ENCODE measurements around the gene USPL1. TPM values are rescaled to one million over a fixed set of nuclear protein-coding genes. Genes with fewer than 3 reads are reported as not detected.

The USPL1 gene
- total and polyA plus RNA-seq, 2 of the 13 experiments (the other 11 are each of a cell fraction or from before 2014, with no cell fraction given) = 13.7 to 15.9 TPM

- H2AFZ ChIP-seq (ENCODE audit: low read length) = no peak overlapping the region
- no peak for DNase-seq (ENCODE audit: low spot score)
- no peak overlapping the region for H3K4me2 ChIP-seq (ENCODE audit: low read depth, low read length)
- 98% methylated on average over 3 of the region's 3 CpGs for WGBS (ENCODE audit: low lambda C conversion rate)
- in situ Hi-C loops (cut with HindIII; ENCODE audit: extremely low pct_ligation_motif_present, low pct_unique_long_range_greater_than_20kb) (no loop called here), intact Hi-C loops (cut with micrococcal nuclease; ENCODE audit: unreplicated experiment) (no loop called here)
- H3K4me3 ChIP-seq (replicated peaks in 1 of 3; ENCODE audit: insufficient read depth in 1 of 3, low read depth in 2 of 3, low read length in 3 of 3) = no peak overlapping the region
- POLR2A ChIA-PET = no interaction called here
- ATAC-seq = no peak
- H3K79me2 ChIP-seq (ENCODE audit: insufficient read depth, low read length) = no peaks in the 10 kb centered on the region
- TF ChIP-seq SETDB1 (CRISPR knock-in tag; IDR thresholded peaks at IDR 0.05; ENCODE audit: borderline replicate concordance) = no peak
- no peak for TF ChIP-seq ZNF280B (CRISPR knock-in tag; IDR thresholded peaks at IDR 0.05; ENCODE audit: borderline replicate concordance)
- no peak for TF ChIP-seq RFXAP (CRISPR knock-in tag; IDR thresholded peaks at IDR 0.05; ENCODE audit: borderline replicate concordance)
- TF ChIP-seq PRPF4 (IDR thresholded peaks at IDR 0.05; ENCODE audit: low read depth, low read length, poor library complexity, severe bottlenecking) = no peak
- no peak for TF ChIP-seq SP4 (CRISPR knock-in tag; IDR thresholded peaks at IDR 0.05)
- no peak for TF ChIP-seq CAMTA2 (CRISPR knock-in tag; IDR thresholded peaks at IDR 0.05; ENCODE audit: borderline replicate concordance)
- no peak for TF ChIP-seq MAFG (CRISPR knock-in tag; IDR thresholded peaks at IDR 0.05)
- no peak for TF ChIP-seq TP53 (CRISPR knock-in tag; conservative IDR thresholded peaks at IDR 0.05)
- TF ChIP-seq SALL1 (CRISPR knock-in tag; IDR thresholded peaks at IDR 0.05) = no peak
- TF ChIP-seq ZBTB46 (CRISPR knock-in tag; IDR thresholded peaks at IDR 0.05; ENCODE audit: borderline replicate concordance) = no peak
- TF ChIP-seq ZBTB37 (CRISPR knock-in tag; IDR thresholded peaks at IDR 0.05) = no peak
- TF ChIP-seq ZNF780A (CRISPR knock-in tag; IDR thresholded peaks at IDR 0.05) = no peak
- no peak for TF ChIP-seq ZNF367 (CRISPR knock-in tag; IDR thresholded peaks at IDR 0.05; ENCODE audit: borderline replicate concordance)
- no peak for TF ChIP-seq GABPB1 (CRISPR knock-in tag; IDR thresholded peaks at IDR 0.05)
- no peak for TF ChIP-seq XBP1 (CRISPR knock-in tag; IDR thresholded peaks at IDR 0.05)
- TF ChIP-seq ZMYM2 (CRISPR knock-in tag; IDR thresholded peaks at IDR 0.05) = no peak
- TF ChIP-seq YEATS2 (CRISPR knock-in tag; IDR thresholded peaks at IDR 0.05; ENCODE audit: borderline replicate concordance) = no peak
- TF ChIP-seq TRIM24 (CRISPR knock-in tag; IDR thresholded peaks at IDR 0.05) = no peak
- TF ChIP-seq ELF1 (CRISPR knock-in tag; IDR thresholded peaks at IDR 0.05) = no peak
- no peak for TF ChIP-seq CENPBD1 (CRISPR knock-in tag; IDR thresholded peaks at IDR 0.05; ENCODE audit: borderline replicate concordance, low read depth)
- H3K4me1 ChIP-seq (ENCODE audit: insufficient read depth, low read length) = no peaks in the 10 kb centered on the region
- H3K36me3 ChIP-seq (replicated peaks in 1 of 2; ENCODE audit: control insufficient read depth in 1 of 2, insufficient read depth in 2 of 2, low read length in 2 of 2) = peaks cover 8 to 53% of the 10 kb centered on the region in 2 experiments
- H3K9me3 ChIP-seq (ENCODE audit: low read length) = no peaks in the 10 kb centered on the region
- no TSS peak for BruUV-seq (replicated peaks)
- no peak overlapping the region for H3K9ac ChIP-seq (ENCODE audit: insufficient read depth, low read depth, low read length)
- CTCF ChIA-PET (ENCODE audit: low intra/inter-chr PET ratio, low total read pairs) = no interaction called here
- H3K27ac ChIP-seq (ENCODE audit: extremely low read length, insufficient read depth, low read length) = no peak overlapping the region
- no peak for FAIRE-seq
- no peaks in the 10 kb centered on the region for H4K20me1 ChIP-seq (ENCODE audit: insufficient read depth, low read length)
- H3K27me3 ChIP-seq (ENCODE audit: control insufficient read depth in 1 of 2, insufficient read depth in 2 of 2, low read length in 2 of 2) = no peaks in the 10 kb centered on the region
Measured at GRCh38 chr13:30656178-30656577, 38.5 kb downstream of the USPL1 start.
